NT2/D1 (cell line): ENCODE data around the gene RLF.

Experiments
- SUZ12 ChIP-seq: IDR thresholded peaks from 2 replicates; pipeline ENCODE4 v1.6.1; 2011; ENCODE audit not compliant: insufficient read length, insufficient read depth; ENCODE audit errors: extremely low read depth
- YY1 ChIP-seq: IDR thresholded peaks from 2 replicates; pipeline ENCODE4 v1.6.1; 2011; ENCODE audit not compliant: insufficient read length, insufficient read depth

DNA sequence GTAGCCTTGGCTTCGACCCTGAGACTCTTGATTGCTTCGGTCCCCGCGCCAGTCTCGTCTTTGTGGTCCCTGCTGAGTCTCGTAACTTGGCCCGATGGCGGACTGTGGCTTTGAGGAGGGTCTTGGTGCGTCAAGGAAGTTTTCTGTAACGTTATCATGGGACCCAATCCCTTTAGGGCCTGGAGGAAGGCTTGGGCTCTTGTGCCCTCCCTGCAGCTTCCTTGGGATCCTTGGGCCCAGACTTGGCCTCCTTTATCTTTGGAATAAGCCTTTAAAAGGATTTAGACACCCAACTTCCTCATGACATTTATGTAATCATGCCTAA is 97.2 kb downstream of the RLF start:
- TF ChIP-seq SUZ12: no peak
- TF ChIP-seq YY1: no peak
